GM23248 (cell line): ENCODE data around the gene NDUFS7.

Source experiments
- EZH2 ChIP-seq: fragments of 200-600 bp; sonication (generic); IDR thresholded peaks from 2 replicates; pipeline ENCODE4 v1.6.1; 2018; ENCODE audit warnings: antibody characterized with exemption, mild to moderate bottlenecking; ENCODE audit not compliant: insufficient read depth, poor library complexity, severe bottlenecking
- EZH2phosphoT487 ChIP-seq: fragments of 200-600 bp; sonication (generic); IDR thresholded peaks from 2 replicates; pipeline ENCODE4 v1.6.1; 2018; ENCODE audit warnings: antibody characterized with exemption, moderate library complexity, mild to moderate bottlenecking, low read depth; ENCODE audit not compliant: insufficient read depth

- TF ChIP-seq EZH2, result no peak
- no peak for TF ChIP-seq EZH2phosphoT487
Measured at GRCh38 chr19:1376415-1376805, 7.3 kb upstream of the NDUFS7 start.
